ENCODE data around the gene MATN1.

Gene MATN1

GRCh38 chr1:30747033-30748008 lies 23.9 kb upstream of the MATN1 start:
- H3K4me3 ChIP-seq (ENCODE audit: low read depth, low read length): peak overlapping the region; percentile 50
- DNase-seq (ENCODE audit: low read depth): no peak
- TF ChIP-seq, protein P1, sequence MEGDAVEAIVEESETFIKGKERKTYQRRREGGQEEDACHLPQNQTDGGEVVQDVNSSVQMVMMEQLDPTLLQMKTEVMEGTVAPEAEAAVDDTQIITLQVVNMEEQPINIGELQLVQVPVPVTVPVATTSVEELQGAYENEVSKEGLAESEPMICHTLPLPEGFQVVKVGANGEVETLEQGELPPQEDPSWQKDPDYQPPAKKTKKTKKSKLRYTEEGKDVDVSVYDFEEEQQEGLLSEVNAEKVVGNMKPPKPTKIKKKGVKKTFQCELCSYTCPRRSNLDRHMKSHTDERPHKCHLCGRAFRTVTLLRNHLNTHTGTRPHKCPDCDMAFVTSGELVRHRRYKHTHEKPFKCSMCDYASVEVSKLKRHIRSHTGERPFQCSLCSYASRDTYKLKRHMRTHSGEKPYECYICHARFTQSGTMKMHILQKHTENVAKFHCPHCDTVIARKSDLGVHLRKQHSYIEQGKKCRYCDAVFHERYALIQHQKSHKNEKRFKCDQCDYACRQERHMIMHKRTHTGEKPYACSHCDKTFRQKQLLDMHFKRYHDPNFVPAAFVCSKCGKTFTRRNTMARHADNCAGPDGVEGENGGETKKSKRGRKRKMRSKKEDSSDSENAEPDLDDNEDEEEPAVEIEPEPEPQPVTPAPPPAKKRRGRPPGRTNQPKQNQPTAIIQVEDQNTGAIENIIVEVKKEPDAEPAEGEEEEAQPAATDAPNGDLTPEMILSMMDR (IDR thresholded peaks at IDR 0.05; ENCODE audit: low read depth, low read length, missing control alignments): no peak

- DNase-seq (ENCODE audit: low read depth): no peak
- TF ChIP-seq, protein P1 (IDR thresholded peaks at IDR 0.05; ENCODE audit: low read depth, low read length, missing control alignments): no peak
- H3K4me3 ChIP-seq (ENCODE audit: low read depth, low read length): peak overlapping the region; percentile 50
Observed at GRCh38 chr1:30746212-30747032, 23.0 kb upstream of the MATN1 start.

- peak overlapping the region; percentile 50 for H3K4me3 ChIP-seq (ENCODE audit: low read depth, low read length)
- DNase-seq (ENCODE audit: low read depth): no peak
- TF ChIP-seq, protein P1 (IDR thresholded peaks at IDR 0.05; ENCODE audit: low read depth, low read length, missing control alignments): no peak
Observed at GRCh38 chr1:30745834-30746208, 22.4 kb upstream of the MATN1 start.

DNA sequence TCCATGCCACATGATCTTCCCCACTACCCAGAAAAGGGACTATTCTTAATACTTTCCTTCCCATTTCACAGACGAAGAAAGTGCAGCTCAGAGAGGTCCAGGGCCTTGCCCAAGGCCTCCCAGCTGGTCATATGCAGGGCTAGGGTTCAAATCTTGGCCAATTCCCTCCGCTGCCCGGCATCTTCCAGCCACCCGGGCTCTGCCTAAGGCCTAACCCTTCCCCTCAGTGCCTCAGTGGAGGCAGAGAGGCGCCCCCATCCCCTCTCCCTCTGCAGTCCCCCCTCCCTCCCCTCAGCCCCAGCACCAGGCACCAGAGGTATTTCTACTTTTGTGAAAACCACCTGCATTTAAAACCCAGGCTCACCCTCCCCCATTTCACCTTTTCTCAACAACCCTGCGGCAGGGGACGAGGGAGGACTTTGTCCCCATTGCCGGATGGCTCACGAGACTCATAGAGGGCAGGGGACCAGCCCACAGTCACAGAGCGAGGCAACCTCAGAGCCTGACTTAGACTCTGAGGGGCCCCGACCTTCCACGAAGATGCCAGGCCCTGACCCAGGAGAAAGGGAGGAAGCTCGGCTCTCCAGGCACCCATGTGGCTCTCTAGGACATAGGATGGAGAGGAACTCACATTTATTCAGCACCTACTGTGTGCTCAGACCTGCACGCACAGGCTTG lies 21.9 kb upstream of the MATN1 start:
- H3K4me3 ChIP-seq (ENCODE audit: low read depth, low read length): peak overlapping the region; percentile 50
- TF ChIP-seq, protein P1 (IDR thresholded peaks at IDR 0.05; ENCODE audit: low read depth, low read length, missing control alignments): no peak
- no peak for DNase-seq (ENCODE audit: low read depth)

DNA sequence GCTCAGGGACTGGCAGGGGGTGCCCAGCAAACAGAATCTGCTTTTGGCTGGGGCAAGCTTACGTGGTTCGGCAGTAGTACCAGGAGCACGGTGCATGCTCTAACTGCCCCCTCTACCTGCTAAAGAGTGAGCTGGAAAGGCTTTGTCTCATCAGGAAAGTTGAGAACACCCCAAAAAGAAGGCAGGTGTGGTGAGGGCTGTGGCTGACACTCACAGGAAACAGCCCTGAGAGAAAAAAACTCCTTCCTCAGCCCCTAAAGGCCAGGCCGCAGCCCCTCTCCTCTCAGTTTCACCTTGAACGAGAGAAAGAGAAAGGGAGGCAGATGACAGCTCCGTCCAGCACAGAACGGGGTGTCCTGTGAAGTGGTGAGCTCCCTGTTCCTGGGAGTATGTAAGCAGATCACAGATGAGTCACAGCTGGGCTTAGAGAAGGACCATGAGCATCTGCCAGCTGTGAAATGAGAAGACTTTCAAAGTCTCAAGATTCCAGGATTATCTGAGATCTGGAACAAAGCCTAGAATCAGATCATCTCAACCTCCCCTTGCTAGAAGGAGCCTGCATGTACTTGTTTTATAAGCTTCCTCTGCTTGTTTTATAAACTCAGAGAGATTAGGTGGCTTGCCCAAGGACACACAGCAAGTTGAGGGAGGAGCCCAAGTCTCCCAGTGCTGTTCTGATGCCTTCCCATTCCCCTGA lies 20.8 kb upstream of the MATN1 start:
- peak overlapping the region; percentile 50 for H3K4me3 ChIP-seq (ENCODE audit: low read depth, low read length)

More for the DNA sequence above, 20.8 kb upstream of the MATN1 start:
- DNase-seq (ENCODE audit: low read depth): no peak
- TF ChIP-seq, protein P1 (IDR thresholded peaks at IDR 0.05; ENCODE audit: low read depth, low read length, missing control alignments): no peak
